HCT116 (cell line): ENCODE results near the gene OR4F6. TPM values are rescaled to one million over a fixed set of nuclear protein-coding genes. Genes with fewer than 3 reads are reported as not detected.
"Not testable (repeated sequence)": the region's sequence is repeated elsewhere in the genome, so short reads cannot be mapped to it uniquely, and the experiment has no call there.

Experiments
- ATAC-seq: fragments of 200-7000 bp; cut with Tn5 transposase; 2 replicates; pipeline ENCODE4 v1.9.1; 2020; ENCODE audit warnings: mild to moderate bottlenecking, moderate library complexity
- BruUV-seq: library from RNA; stranded (reverse); fragments of 400-500 nt; replicated peaks from 2 replicates; lab custom pipeline; 2021; lab: Mats Ljungman, UMichigan
- CTCF ChIA-PET: fragments of 300-600 bp; sonication (Branson Sonifier 250); formaldehyde crosslinking; loops from one replicate; lab custom pipeline; 2021; ENCODE audit warnings: antibody characterized with exemption; lab: Charles Lee
- POLR2A ChIA-PET: fragments of 300-600, 350-600 bp; sonication (Branson Sonifier 250); formaldehyde crosslinking; loops from one replicate; lab custom pipeline; 2021; ENCODE audit warnings: antibody characterized with exemption; lab: Charles Lee
- RAD21 ChIA-PET, 2 experiments: fragments of 300-600 bp; sonication (Branson Sonifier 250); formaldehyde crosslinking; loops; one replicate each; lab custom pipeline; 2023; ENCODE audit warnings: low total read pairs in 2 of 2; ENCODE audit not compliant: uncharacterized antibody in 2 of 2, unreplicated experiment in 2 of 2, low non-redundant PET in 1 of 2; lab: Charles Lee
- DNase-seq: peaks from one replicate; pipeline ENCODE4 v3.0.0-alpha.2; 2010; ENCODE audit warnings: low read depth, low spot score
- H2AFZ ChIP-seq: fragments of 200-600 bp; shearing (Covaris generic), sonication (generic); 2 replicates; pipeline ENCODE4 v1.6.1; 2017; ENCODE audit warnings: low read depth, mixed run types, mixed read lengths, antibody characterized with exemption, low read length; ENCODE audit not compliant: poor library complexity, severe bottlenecking
- H3K27ac ChIP-seq: 2 replicates; pipeline ENCODE4 v1.5.1; 2012; ENCODE audit warnings: low read depth, low read length
- H3K27me3 ChIP-seq: fragments of 200-600 bp; sonication (generic); 2 replicates; pipeline ENCODE4 v1.6.1; 2016; ENCODE audit warnings: mixed run types, low read length, mixed read lengths; ENCODE audit not compliant: insufficient read depth
- H3K36me3 ChIP-seq, 2 experiments: fragments of 200-500 bp in 1 of 2; fragments of 200-600 bp in 1 of 2; sonication (Bioruptor generic) in 1 of 2; sonication (generic) in 1 of 2; 2 replicates each; pipeline versions ENCODE4 v1.5.1 to v1.6.1; 2014 to 2016; ENCODE audit warnings: low read length in 2 of 2, inconsistent platforms in 1 of 2, mixed read lengths in 1 of 2, mixed run types in 1 of 2; ENCODE audit not compliant: insufficient read depth in 2 of 2, control insufficient read depth in 1 of 2
- H3K4me1 ChIP-seq, 2 experiments: fragments of 200-600 bp in 1 of 2; sonication (generic) in 1 of 2; 2 replicates each; pipeline versions ENCODE4 v1.5.1 to v1.6.1; 2012 to 2017; ENCODE audit warnings: low read length in 2 of 2, inconsistent platforms in 1 of 2, mild to moderate bottlenecking in 1 of 2, mixed read lengths in 1 of 2, mixed run types in 1 of 2, moderate library complexity in 1 of 2; ENCODE audit not compliant: insufficient read depth in 2 of 2, control insufficient read depth in 1 of 2
- H3K4me2 ChIP-seq: fragments of 200-600 bp; sonication (generic); 2 replicates; pipeline ENCODE4 v1.6.1; 2017; ENCODE audit warnings: mixed run types, low read length, mixed read lengths
- H3K4me3 ChIP-seq, 2 experiments: fragments of 200-600 bp in 1 of 2; sonication (generic) in 1 of 2; replicated peaks in 1 of 2; 2 replicates each; pipeline ENCODE4 v1.5.1; 2011 to 2016; ENCODE audit warnings: low read length in 2 of 2, control low read depth in 1 of 2, low read depth in 1 of 2, mild to moderate bottlenecking in 1 of 2, mixed read lengths in 1 of 2, mixed run types in 1 of 2
- H3K79me2 ChIP-seq: fragments of 200-600 bp; sonication (generic); 2 replicates; pipeline ENCODE4 v1.6.1; 2017; ENCODE audit warnings: mild to moderate bottlenecking, mixed run types, low read length, moderate library complexity, mixed read lengths; ENCODE audit not compliant: insufficient read depth
- H3K9ac ChIP-seq: fragments of 200-600 bp; sonication (generic); 2 replicates; pipeline ENCODE4 v1.6.1; 2016; ENCODE audit warnings: low read length, mixed read lengths
- H3K9me2 ChIP-seq: fragments of 200-600 bp; sonication (generic), shearing (Covaris generic); 2 replicates; pipeline ENCODE4 v1.6.1; 2017; ENCODE audit warnings: mixed run types, mild to moderate bottlenecking, moderate library complexity; ENCODE audit not compliant: insufficient read depth
- H3K9me3 ChIP-seq, 2 experiments: fragments of 200-500 bp in 1 of 2; fragments of 200-600 bp in 1 of 2; sonication (Bioruptor generic) in 1 of 2; sonication (generic) in 1 of 2; 2 replicates each; pipeline ENCODE4 v1.6.1; 2014 to 2017; ENCODE audit warnings: low read length in 2 of 2, mixed read lengths in 2 of 2, inconsistent platforms in 1 of 2, low read depth in 1 of 2, mild to moderate bottlenecking in 1 of 2, mixed run types in 1 of 2, moderate library complexity in 1 of 2; ENCODE audit not compliant: control insufficient read depth in 1 of 2, insufficient read depth in 1 of 2
- H4K20me1 ChIP-seq: fragments of 200-600 bp; sonication (generic), shearing (Covaris generic); 2 replicates; pipeline ENCODE4 v1.6.1; 2017; ENCODE audit warnings: mixed run types, mild to moderate bottlenecking, moderate library complexity; ENCODE audit not compliant: insufficient read depth
- CBX3 ChIP-seq: IDR thresholded peaks from 2 replicates; pipeline ENCODE4 v1.6.1; 2012; ENCODE audit warnings: low read depth
- CTCF ChIP-seq, 3 experiments: fragments of 200-600 bp in 1 of 3; sonication (generic) in 1 of 3; IDR thresholded peaks in 2 of 3; conservative IDR thresholded peaks in 1 of 3; 2 replicates each; pipeline ENCODE4 v1.5.1; 2012 to 2017; ENCODE audit warnings: low read depth in 2 of 3, low read length in 2 of 3, antibody characterized with exemption in 1 of 3, borderline replicate concordance in 1 of 3, control low read depth in 1 of 3, mild to moderate bottlenecking in 1 of 3, mixed read lengths in 1 of 3, mixed run types in 1 of 3, moderate library complexity in 1 of 3; ENCODE audit not compliant: insufficient read depth in 1 of 3
- ELF1 ChIP-seq: IDR thresholded peaks from 2 replicates; pipeline ENCODE4 v1.6.1; 2012; ENCODE audit warnings: low read depth, borderline replicate concordance
- MAX ChIP-seq: IDR thresholded peaks from 2 replicates; pipeline ENCODE4 v1.6.1; 2012
- RAD21 ChIP-seq: IDR thresholded peaks from 2 replicates; pipeline ENCODE4 v1.6.1; 2012; ENCODE audit warnings: low read depth, mild to moderate bottlenecking
- REST ChIP-seq: IDR thresholded peaks from 2 replicates; pipeline ENCODE4 v1.6.1; 2012; ENCODE audit warnings: low read depth
- SP1 ChIP-seq: IDR thresholded peaks from 2 replicates; pipeline ENCODE4 v1.6.1; 2012; ENCODE audit warnings: low read depth
- TCF7L2 ChIP-seq: IDR thresholded peaks from 2 replicates; pipeline ENCODE4 v1.7.0; 2011; ENCODE audit warnings: borderline replicate concordance, inconsistent platforms; ENCODE audit not compliant: insufficient read depth, insufficient read length; ENCODE audit errors: extremely low read depth
- ZFX ChIP-seq: fragments of 450-650 bp; IDR thresholded peaks from 2 replicates; pipeline ENCODE4 v1.6.1; 2017
- intact Hi-C: fragments of 100-400 bp; cut with micrococcal nuclease; formaldehyde crosslinking; loops from 2 replicates; pipeline ENCODE4 v1.10.0; 2022
- total RNA-seq: library from RNA; stranded (reverse); gene quantifications from one replicate; pipeline ENCODE4 v1.2.1, GENCODE V29; 2021; ENCODE audit not compliant: unreplicated experiment

The OR4F6 gene
- total RNA-seq, 1 experiment from 2014 or later, result not detected

- H3K27ac ChIP-seq, POLR2A ChIA-PET, H3K36me3 ChIP-seq, H3K9ac ChIP-seq, H3K4me1 ChIP-seq, H3K79me2 ChIP-seq, H3K4me3 ChIP-seq, H2AFZ ChIP-seq, CTCF ChIA-PET, H3K4me2 ChIP-seq, BruUV-seq, H3K27me3 ChIP-seq, H3K9me2 ChIP-seq, RAD21 ChIA-PET, DNase-seq, H3K9me3 ChIP-seq, H4K20me1 ChIP-seq, intact Hi-C loops: not testable (repeated sequence)
- TF ChIP-seq CTCF (IDR thresholded peaks at IDR 0.05 in 2 of 3, conservative IDR thresholded peaks at IDR 0.05 in 1 of 3; ENCODE audit: borderline replicate concordance in 1 of 3, insufficient read depth in 1 of 3, low read depth in 2 of 3, low read length in 2 of 3), result 0 out of 6 replicates have a peak, but pooled peaks of 1 of the 3 experiments have one; percentile 3
- peak; percentile 82 for ATAC-seq
Observed at GRCh38 chr15:101767083-101767640, 36.1 kb upstream of the OR4F6 start.

GRCh38 chr15:101772921-101773320 lies 30.4 kb upstream of the OR4F6 start:
- no peak overlapping the region for H3K4me2 ChIP-seq
- ChIA-PET RAD21 (no interaction called here), POLR2A (no interaction called here), CTCF (no interaction called here)
- DNase-seq, result no peak
- H3K9me2 ChIP-seq, result no peaks in the 10 kb centered on the region
- no peaks in the 10 kb centered on the region for H3K9me3 ChIP-seq
- BruUV-seq, result no TSS peak
- ATAC-seq, result no peak
- no peak overlapping the region for H3K9ac ChIP-seq
- no peaks in the 10 kb centered on the region for H4K20me1 ChIP-seq
- intact Hi-C loops, result no loop called here
- H3K27me3 ChIP-seq, result peaks cover 35% of the 10 kb centered on the region
- H3K4me1 ChIP-seq, result no peaks in the 10 kb centered on the region
- H3K4me3 ChIP-seq, result no peak overlapping the region
- no peak overlapping the region for H3K27ac ChIP-seq
- H3K79me2 ChIP-seq, result no peaks in the 10 kb centered on the region
- TF ChIP-seq CBX3 (no peak), ELF1 (no peak), MAX (no peak), RAD21 (no peak), REST (no peak), ZFX (no peak), TCF7L2 (no peak), SP1 (no peak)
- H3K36me3 ChIP-seq, result no peaks in the 10 kb centered on the region
- H2AFZ ChIP-seq, result no peak overlapping the region
